ENCODE data around the gene NDUFAB1.

DNA sequence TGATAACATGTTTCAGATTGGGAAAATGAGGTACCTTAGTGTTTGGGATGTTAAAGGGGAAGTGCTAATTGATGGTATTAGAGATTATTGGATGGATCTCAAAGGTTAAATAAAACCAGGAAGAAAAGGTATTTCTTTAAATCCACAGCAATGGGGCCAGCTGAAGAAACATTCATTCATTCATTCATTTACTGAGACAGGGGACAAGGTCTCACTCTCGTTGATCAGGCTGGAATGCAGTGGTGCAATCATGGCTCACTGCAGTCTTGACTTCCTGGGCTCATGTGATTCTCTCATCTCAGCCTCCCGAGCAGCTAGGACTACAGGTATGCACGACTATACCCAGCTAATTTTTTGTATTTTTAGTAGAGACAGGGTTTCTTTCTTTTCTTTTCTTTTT, 58.7 kb downstream of the NDUFAB1 start:
- TF ChIP-seq CTCF (IDR thresholded peaks at IDR 0.05 in 8 of 11, conservative IDR thresholded peaks at IDR 0.05 in 3 of 11) (no peak), POLR2A (IDR thresholded peaks at IDR 0.05) (no peak)
